Skin of body (tissue), 2 donors: Measurements from ENCODE around the gene CCDC141. TPM values are rescaled to one million over a fixed set of nuclear protein-coding genes. Genes with fewer than 3 reads are reported as not detected.

Source experiments
- DNase-seq: peaks from one replicate; lab custom pipeline; 2025; lab: John Stamatoyannopoulos, UW
- total RNA-seq: library from RNA; depleted of rRNA; stranded (reverse); fragments of >200 nt; gene quantifications from one replicate; pipeline ENCODE4 v1.2.3, GENCODE V29; 2014

The CCDC141 gene
- total RNA-seq, 1 donor from 2014 or later: 6.0 TPM

- DNase-seq: no peak
These were observed 267.7 kb downstream of the CCDC141 start for GRCh38 chr2:178782236-178782635.

Other genes with a start within 250 kb of the CCDC141 start
- 385 TPM for gene TTN, start 242.7 kb downstream of the CCDC141 start, total RNA-seq
- 32.0 TPM for gene SESTD1, start 214.7 kb upstream of the CCDC141 start, total RNA-seq